Type B pancreatic cell (in vitro differentiated cells): ENCODE data around the gene NID2. TPM values are rescaled to one million over a fixed set of nuclear protein-coding genes. Genes with fewer than 3 reads are reported as not detected.

Experiments
- DNase-seq: peaks from one replicate; pipeline ENCODE4 v3.0.0; 2021; ENCODE audit warnings: mixed read lengths; ENCODE audit not compliant: unreplicated experiment; ENCODE audit errors: extremely low spot score
- H3K27ac Mint-ChIP-seq: 2 replicates; pipeline ENCODE4 v1.8.0; 2021; ENCODE audit warnings: mild to moderate bottlenecking, mixed read lengths
- H3K27me3 Mint-ChIP-seq: 2 replicates; pipeline ENCODE4 v1.8.0; 2021; ENCODE audit warnings: mixed read lengths
- H3K36me3 Mint-ChIP-seq: 2 replicates; pipeline ENCODE4 v1.8.0; 2021; ENCODE audit warnings: mixed read lengths
- H3K4me1 Mint-ChIP-seq: one replicate; pipeline ENCODE4 v1.8.0; 2021; ENCODE audit warnings: mixed read lengths; ENCODE audit not compliant: unreplicated experiment
- H3K4me3 Mint-ChIP-seq: 2 replicates; pipeline ENCODE4 v1.8.0; 2021; ENCODE audit warnings: mild to moderate bottlenecking, mixed read lengths
- H3K9me3 Mint-ChIP-seq: 2 replicates; pipeline ENCODE4 v1.8.0; 2021; ENCODE audit warnings: mixed read lengths
- total RNA-seq: library from RNA; stranded (reverse); gene quantifications from 2 replicates; pipeline ENCODE4 v1.2.1, GENCODE V29; 2021; ENCODE audit warnings: low replicate concordance
- TF ChIP-seq, protein P1 (sequence below): fragments of 200-600 bp; sonication (generic); conservative IDR thresholded peaks from 2 replicates; pipeline ENCODE4 v1.5.0; 2021; ENCODE audit warnings: antibody characterized with exemption, mild to moderate bottlenecking

Gene NID2
- total RNA-seq, 1 donor from 2014 or later = 65.7 TPM

DNA sequence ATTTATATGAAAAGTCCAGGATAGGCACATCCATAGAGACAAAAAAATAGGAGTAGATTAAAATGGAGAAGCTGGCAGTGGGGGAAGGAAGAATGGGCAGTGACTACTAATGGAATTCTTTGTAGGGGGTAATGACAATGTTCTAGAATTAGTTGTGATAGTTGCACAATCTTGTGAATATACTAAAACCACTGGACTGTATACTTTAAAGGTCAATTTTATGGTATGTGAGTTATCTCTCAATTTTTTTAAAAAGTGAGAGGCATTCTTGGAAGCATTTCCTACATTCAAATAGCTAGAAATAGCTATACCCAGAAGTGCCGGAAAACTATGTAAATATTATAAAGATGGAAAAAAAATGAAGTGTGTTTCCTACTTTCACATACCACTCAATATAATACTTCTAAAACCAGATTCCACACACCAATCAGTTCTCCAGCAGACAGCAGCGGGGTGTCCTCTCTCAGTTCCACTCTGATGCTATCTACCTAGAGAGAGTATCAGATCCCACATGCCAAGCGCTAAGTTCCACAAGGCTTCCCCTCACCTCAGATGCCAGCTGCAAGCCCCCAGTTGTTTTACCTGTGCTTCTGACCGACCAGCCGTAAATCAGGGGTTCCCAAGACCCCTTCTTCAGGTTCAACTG lies 41.7 kb upstream of the NID2 start:
- TF ChIP-seq, protein P1, sequence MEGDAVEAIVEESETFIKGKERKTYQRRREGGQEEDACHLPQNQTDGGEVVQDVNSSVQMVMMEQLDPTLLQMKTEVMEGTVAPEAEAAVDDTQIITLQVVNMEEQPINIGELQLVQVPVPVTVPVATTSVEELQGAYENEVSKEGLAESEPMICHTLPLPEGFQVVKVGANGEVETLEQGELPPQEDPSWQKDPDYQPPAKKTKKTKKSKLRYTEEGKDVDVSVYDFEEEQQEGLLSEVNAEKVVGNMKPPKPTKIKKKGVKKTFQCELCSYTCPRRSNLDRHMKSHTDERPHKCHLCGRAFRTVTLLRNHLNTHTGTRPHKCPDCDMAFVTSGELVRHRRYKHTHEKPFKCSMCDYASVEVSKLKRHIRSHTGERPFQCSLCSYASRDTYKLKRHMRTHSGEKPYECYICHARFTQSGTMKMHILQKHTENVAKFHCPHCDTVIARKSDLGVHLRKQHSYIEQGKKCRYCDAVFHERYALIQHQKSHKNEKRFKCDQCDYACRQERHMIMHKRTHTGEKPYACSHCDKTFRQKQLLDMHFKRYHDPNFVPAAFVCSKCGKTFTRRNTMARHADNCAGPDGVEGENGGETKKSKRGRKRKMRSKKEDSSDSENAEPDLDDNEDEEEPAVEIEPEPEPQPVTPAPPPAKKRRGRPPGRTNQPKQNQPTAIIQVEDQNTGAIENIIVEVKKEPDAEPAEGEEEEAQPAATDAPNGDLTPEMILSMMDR = no peak
- no peak for DNase-seq
- H3K4me1 Mint-ChIP-seq = no peaks in the 10 kb centered on the region
- H3K27me3 Mint-ChIP-seq = peaks cover 4% of the 10 kb centered on the region
- H3K9me3 Mint-ChIP-seq = no peaks in the 10 kb centered on the region
- no peak overlapping the region for H3K4me3 Mint-ChIP-seq
- H3K27ac Mint-ChIP-seq = no peak overlapping the region
- H3K36me3 Mint-ChIP-seq = no peaks in the 10 kb centered on the region

DNA sequence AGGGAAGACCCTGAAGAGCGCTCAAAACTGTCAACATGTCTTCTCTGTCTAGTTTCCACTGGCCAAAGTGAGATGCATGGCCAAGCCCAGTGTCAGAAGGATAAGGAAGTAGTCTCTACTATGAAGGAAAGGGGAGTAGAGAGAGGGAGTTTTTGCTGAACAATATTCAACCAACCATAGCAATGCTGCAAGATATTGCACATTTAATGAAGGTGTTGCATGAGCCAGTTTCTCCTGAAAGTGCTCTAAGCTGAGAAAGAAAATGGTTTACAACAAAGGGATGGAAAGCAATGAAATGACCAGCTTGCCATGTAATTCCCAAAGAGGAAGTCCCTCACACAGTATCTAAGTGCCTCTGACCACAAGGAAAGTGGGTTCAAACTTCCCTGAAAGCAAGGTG lies 40.0 kb upstream of the NID2 start:
- no peak for DNase-seq
- TF ChIP-seq, protein P1 = no peak
- no peak overlapping the region for H3K4me3 Mint-ChIP-seq

GRCh38 chr14:52106840-52107239 lies 38.0 kb upstream of the NID2 start:
- no peaks in the 10 kb centered on the region for H3K9me3 Mint-ChIP-seq
- TF ChIP-seq, protein P1 = no peak
- no peaks in the 10 kb centered on the region for H3K36me3 Mint-ChIP-seq
- no peak overlapping the region for H3K27ac Mint-ChIP-seq
- H3K4me1 Mint-ChIP-seq = no peaks in the 10 kb centered on the region
- DNase-seq = no peak
- H3K4me3 Mint-ChIP-seq = no peak overlapping the region
- H3K27me3 Mint-ChIP-seq = no peaks in the 10 kb centered on the region

More for the DNA sequence above, 40.0 kb upstream of the NID2 start:
- Mint-ChIP-seq H3K36me3 (no peaks in the 10 kb centered on the region), H3K27me3 (no peaks in the 10 kb centered on the region), H3K27ac (no peak overlapping the region), H3K9me3 (no peaks in the 10 kb centered on the region), H3K4me1 (no peaks in the 10 kb centered on the region)

DNA sequence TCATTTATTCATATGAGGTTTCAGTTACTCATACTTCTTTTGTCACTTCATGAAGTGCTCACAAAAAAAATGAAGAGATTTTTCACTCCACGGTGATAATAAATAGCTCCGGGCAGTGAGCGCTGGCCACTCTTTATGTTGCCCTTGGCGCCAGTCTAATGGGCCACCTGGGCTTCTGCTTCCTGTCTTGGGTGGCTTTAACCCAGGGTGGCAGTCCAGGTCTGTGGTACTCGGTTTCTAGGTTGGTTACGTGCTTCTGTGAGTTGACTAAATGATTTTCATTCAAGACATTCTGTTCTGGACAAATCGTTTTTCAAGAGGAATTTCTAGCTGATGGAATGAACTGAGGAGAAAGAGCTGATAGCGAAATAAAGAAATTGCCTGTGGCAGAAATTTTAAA lies 34.6 kb upstream of the NID2 start:
- Mint-ChIP-seq H3K4me3 (no peak overlapping the region), H3K9me3 (no peaks in the 10 kb centered on the region), H3K27me3 (no peaks in the 10 kb centered on the region), H3K27ac (no peak overlapping the region), H3K4me1 (no peaks in the 10 kb centered on the region), H3K36me3 (no peaks in the 10 kb centered on the region)
- TF ChIP-seq, protein P1 = no peak
- DNase-seq = no peak

DNA sequence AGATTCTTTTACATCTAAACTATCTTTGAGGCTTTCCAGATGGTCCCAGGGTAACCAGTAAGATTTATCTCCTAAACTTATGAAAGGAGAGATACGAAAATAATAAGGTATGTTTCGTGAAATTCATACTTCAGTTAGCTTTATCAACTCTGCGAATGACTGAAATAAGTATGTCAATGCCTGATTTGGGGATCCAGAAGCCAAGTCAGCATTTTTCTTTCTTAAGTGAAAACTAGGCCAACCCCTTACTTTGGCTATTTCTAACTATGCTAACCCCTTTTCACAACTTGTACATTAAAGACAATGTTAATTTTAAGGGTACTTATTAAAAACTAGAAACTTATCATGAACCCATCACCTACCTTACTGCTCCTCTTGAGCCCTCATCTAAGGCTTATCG lies 26.9 kb upstream of the NID2 start:
- no peak for DNase-seq
- H3K36me3 Mint-ChIP-seq = no peaks in the 10 kb centered on the region
- H3K4me3 Mint-ChIP-seq = no peak overlapping the region
- TF ChIP-seq, protein P1 = no peak
- H3K9me3 Mint-ChIP-seq = no peaks in the 10 kb centered on the region
- no peaks in the 10 kb centered on the region for H3K4me1 Mint-ChIP-seq
- peaks cover 4% of the 10 kb centered on the region for H3K27me3 Mint-ChIP-seq
- no peak overlapping the region for H3K27ac Mint-ChIP-seq
